Central memory CD8-positive, alpha-beta T cell (primary cell): ENCODE data around the gene NFIL3.
"Not testable (repeated sequence)": the region's sequence is repeated elsewhere in the genome, so short reads cannot be mapped to it uniquely, and the experiment has no call there.

Source experiments
- ATAC-seq: fragments of 150-1000 bp; cut with Tn5 transposase; replicated peaks from 2 replicates; pipeline ENCODE4 v1.10.0; 2022; ENCODE audit warnings: mild to moderate bottlenecking, moderate FRiP score, moderate number of reproducible peaks; ENCODE audit not compliant: poor library complexity, severe bottlenecking; ENCODE audit errors: extremely low read depth
- DNase-seq, 2 donors: peaks; one replicate each; pipeline ENCODE4 v3.0.0; 2021; ENCODE audit warnings: low spot score in 2 of 2
- H3K27ac Mint-ChIP-seq: one replicate; pipeline ENCODE4 v1.8.0; 2022; ENCODE audit warnings: low read depth, mild to moderate bottlenecking, moderate library complexity, mixed read lengths
- H3K27me3 Mint-ChIP-seq: one replicate; pipeline ENCODE4 v1.8.0; 2022; ENCODE audit warnings: mixed read lengths
- H3K36me3 Mint-ChIP-seq: one replicate; pipeline ENCODE4 v1.8.0; 2022; ENCODE audit warnings: mild to moderate bottlenecking, moderate library complexity, mixed read lengths; ENCODE audit not compliant: insufficient read depth
- H3K4me1 Mint-ChIP-seq: one replicate; pipeline ENCODE4 v1.8.0; 2022; ENCODE audit warnings: mixed read lengths
- H3K4me3 Mint-ChIP-seq: one replicate; pipeline ENCODE4 v1.8.0; 2022; ENCODE audit warnings: mild to moderate bottlenecking, moderate library complexity, mixed read lengths
- H3K9me3 Mint-ChIP-seq: one replicate; pipeline ENCODE4 v1.8.0; 2022; ENCODE audit warnings: mixed read lengths

NFIL3 gene

GRCh38 chr9:91423785-91424402, at the start of gene NFIL3:
TSS of gene NFIL3 (minus strand) at chr9:91423832. CDS start at chr9:91410734, 13,098 bp downstream.
- peaks cover 41% of the 10 kb centered on the region for H3K4me1 Mint-ChIP-seq
- DNase-seq (peak; percentile 21 to 36), ATAC-seq (peak; percentile 70)
- H3K36me3 Mint-ChIP-seq = peaks cover 13% of the 10 kb centered on the region
- H3K9me3 Mint-ChIP-seq = no peaks in the 10 kb centered on the region
- H3K27me3 Mint-ChIP-seq = peaks cover 20% of the 10 kb centered on the region
- H3K4me3 Mint-ChIP-seq = peak within 1 kb of the TSS; percentile 94
- H3K27ac Mint-ChIP-seq = peak within 1 kb of the TSS; percentile 89

GRCh38 chr9:91471524-91471923, 47.9 kb upstream of the NFIL3 start:
- H3K4me1 Mint-ChIP-seq, H3K4me3 Mint-ChIP-seq, DNase-seq: not testable (repeated sequence)

GRCh38 chr9:91465420-91465819, 41.8 kb upstream of the NFIL3 start:
- H3K36me3 Mint-ChIP-seq = no peaks in the 10 kb centered on the region
- H3K27me3 Mint-ChIP-seq = peaks cover 53% of the 10 kb centered on the region
- no peaks in the 10 kb centered on the region for H3K4me1 Mint-ChIP-seq
- H3K4me3 Mint-ChIP-seq = no peak overlapping the region
- no peak overlapping the region for H3K27ac Mint-ChIP-seq
- H3K9me3 Mint-ChIP-seq = peaks cover 7% of the 10 kb centered on the region
- DNase-seq (no peak), ATAC-seq (no peak)

More at GRCh38 chr9:91471524-91471923, 47.9 kb upstream of the NFIL3 start:
- not testable (repeated sequence) for H3K9me3 Mint-ChIP-seq, H3K27ac Mint-ChIP-seq, H3K36me3 Mint-ChIP-seq, ATAC-seq
- peaks cover 64% of the 10 kb centered on the region for H3K27me3 Mint-ChIP-seq

- no peak overlapping the region for H3K4me3 Mint-ChIP-seq
- no peak for ATAC-seq
- peaks cover 15% of the 10 kb centered on the region for H3K27me3 Mint-ChIP-seq
Measured at GRCh38 chr9:91458906-91459305, 35.3 kb upstream of the NFIL3 start.

GRCh38 chr9:91452844-91453243, 29.2 kb upstream of the NFIL3 start:
- Mint-ChIP-seq H3K4me1 (no peaks in the 10 kb centered on the region), H3K9me3 (no peaks in the 10 kb centered on the region), H3K27me3 (peaks cover 16% of the 10 kb centered on the region), H3K4me3 (no peak overlapping the region), H3K36me3 (no peaks in the 10 kb centered on the region), H3K27ac (no peak overlapping the region)
- no peak for ATAC-seq
- no peak for DNase-seq

More at GRCh38 chr9:91458906-91459305, 35.3 kb upstream of the NFIL3 start:
- Mint-ChIP-seq H3K36me3 (no peaks in the 10 kb centered on the region), H3K27ac (no peak overlapping the region), H3K9me3 (no peaks in the 10 kb centered on the region), H3K4me1 (peaks cover 8% of the 10 kb centered on the region)
- DNase-seq = no peak

GRCh38 chr9:91451431-91452270, 28.0 kb upstream of the NFIL3 start:
- H3K4me1 Mint-ChIP-seq = no peaks in the 10 kb centered on the region
- no peaks in the 10 kb centered on the region for H3K36me3 Mint-ChIP-seq
- ATAC-seq (no peak), DNase-seq (no peak)
- H3K27me3 Mint-ChIP-seq = peaks cover 21% of the 10 kb centered on the region
- no peak overlapping the region for H3K4me3 Mint-ChIP-seq
- no peak overlapping the region for H3K27ac Mint-ChIP-seq
- H3K9me3 Mint-ChIP-seq = no peaks in the 10 kb centered on the region

- peaks cover 35% of the 10 kb centered on the region for H3K27me3 Mint-ChIP-seq
- no peak overlapping the region for H3K4me3 Mint-ChIP-seq
- H3K36me3 Mint-ChIP-seq = no peaks in the 10 kb centered on the region
- no peaks in the 10 kb centered on the region for H3K4me1 Mint-ChIP-seq
- H3K27ac Mint-ChIP-seq = no peak overlapping the region
- DNase-seq (no peak), ATAC-seq (no peak)
- H3K9me3 Mint-ChIP-seq = peaks cover 9% of the 10 kb centered on the region
Measured at GRCh38 chr9:91445135-91445534, 21.5 kb upstream of the NFIL3 start.

- ATAC-seq (no peak), DNase-seq (no peak)
- H3K36me3 Mint-ChIP-seq = no peaks in the 10 kb centered on the region
- H3K27ac Mint-ChIP-seq = no peak overlapping the region
- H3K27me3 Mint-ChIP-seq = peaks cover 46% of the 10 kb centered on the region
- H3K4me3 Mint-ChIP-seq = no peak overlapping the region
- no peaks in the 10 kb centered on the region for H3K4me1 Mint-ChIP-seq
- peaks cover 9% of the 10 kb centered on the region for H3K9me3 Mint-ChIP-seq
Measured at GRCh38 chr9:91443994-91444392, 20.4 kb upstream of the NFIL3 start.

GRCh38 chr9:91443321-91443993, 19.8 kb upstream of the NFIL3 start:
- Mint-ChIP-seq H3K9me3 (peaks cover 9% of the 10 kb centered on the region), H3K27ac (no peak overlapping the region)

GRCh38 chr9:91436841-91437240, 13.2 kb upstream of the NFIL3 start:
- H3K27me3 Mint-ChIP-seq = peaks cover 54% of the 10 kb centered on the region
- no peaks in the 10 kb centered on the region for H3K9me3 Mint-ChIP-seq
- H3K4me1 Mint-ChIP-seq = no peaks in the 10 kb centered on the region
- ATAC-seq (no peak), DNase-seq (no peak)
- H3K4me3 Mint-ChIP-seq = no peak overlapping the region
- H3K36me3 Mint-ChIP-seq = no peaks in the 10 kb centered on the region
- no peak overlapping the region for H3K27ac Mint-ChIP-seq

More at GRCh38 chr9:91443321-91443993, 19.8 kb upstream of the NFIL3 start:
- H3K4me3 Mint-ChIP-seq = no peak overlapping the region
- DNase-seq (no peak), ATAC-seq (no peak)
- peaks cover 52% of the 10 kb centered on the region for H3K27me3 Mint-ChIP-seq
- no peaks in the 10 kb centered on the region for H3K4me1 Mint-ChIP-seq
- H3K36me3 Mint-ChIP-seq = no peaks in the 10 kb centered on the region

GRCh38 chr9:91433180-91433579, 9.5 kb upstream of the NFIL3 start:
- Mint-ChIP-seq H3K27ac (no peak overlapping the region), H3K36me3 (no peaks in the 10 kb centered on the region), H3K27me3 (peaks cover 18% of the 10 kb centered on the region), H3K4me1 (no peaks in the 10 kb centered on the region), H3K9me3 (no peaks in the 10 kb centered on the region), H3K4me3 (no peak overlapping the region)
- DNase-seq (no peak), ATAC-seq (no peak)

- Mint-ChIP-seq H3K4me3 (no peak overlapping the region), H3K27ac (no peak overlapping the region), H3K27me3 (peaks cover 10% of the 10 kb centered on the region), H3K9me3 (no peaks in the 10 kb centered on the region), H3K4me1 (no peaks in the 10 kb centered on the region), H3K36me3 (peaks cover under 1% of the 10 kb centered on the region)
- ATAC-seq (no peak), DNase-seq (no peak)
Measured at GRCh38 chr9:91431485-91431884, 7.9 kb upstream of the NFIL3 start.
